Progenitor cell of endocrine pancreas (in vitro differentiated cells): ENCODE measurements around the gene MMP17. TPM values are rescaled to one million over a fixed set of nuclear protein-coding genes. Genes with fewer than 3 reads are reported as not detected.

Source experiments
- DNase-seq: peaks from one replicate; pipeline ENCODE4 v3.0.0; 2021; ENCODE audit warnings: low spot score; ENCODE audit not compliant: unreplicated experiment
- H3K27ac Mint-ChIP-seq: 2 replicates; pipeline ENCODE4 v1.8.0; 2021; ENCODE audit warnings: mild to moderate bottlenecking, moderate library complexity, mixed read lengths
- H3K27me3 Mint-ChIP-seq: 2 replicates; pipeline ENCODE4 v1.8.0; 2021; ENCODE audit warnings: mixed read lengths
- H3K36me3 Mint-ChIP-seq: 2 replicates; pipeline ENCODE4 v1.8.0; 2022; ENCODE audit warnings: mixed read lengths; ENCODE audit not compliant: insufficient read depth
- H3K4me1 Mint-ChIP-seq: 2 replicates; pipeline ENCODE4 v1.8.0; 2021; ENCODE audit warnings: low read depth, mixed read lengths
- H3K4me3 Mint-ChIP-seq: 2 replicates; pipeline ENCODE4 v1.8.0; 2021; ENCODE audit warnings: low read depth, mild to moderate bottlenecking, moderate library complexity, mixed read lengths
- H3K9me3 Mint-ChIP-seq: 2 replicates; pipeline ENCODE4 v1.8.0; 2021; ENCODE audit warnings: low read depth, mixed read lengths
- CTCF ChIP-seq: fragments of 200-600 bp; sonication (generic); IDR thresholded peaks from one replicate; pipeline ENCODE4 v1.5.0; 2021; ENCODE audit warnings: antibody characterized with exemption, mild to moderate bottlenecking; ENCODE audit not compliant: unreplicated experiment
- total RNA-seq: library from RNA; stranded (reverse); gene quantifications from 2 replicates; pipeline ENCODE4 v1.2.1, GENCODE V29; 2021

MMP17 gene
- total RNA-seq, 1 donor from 2014 or later: 0.48 TPM

DNA sequence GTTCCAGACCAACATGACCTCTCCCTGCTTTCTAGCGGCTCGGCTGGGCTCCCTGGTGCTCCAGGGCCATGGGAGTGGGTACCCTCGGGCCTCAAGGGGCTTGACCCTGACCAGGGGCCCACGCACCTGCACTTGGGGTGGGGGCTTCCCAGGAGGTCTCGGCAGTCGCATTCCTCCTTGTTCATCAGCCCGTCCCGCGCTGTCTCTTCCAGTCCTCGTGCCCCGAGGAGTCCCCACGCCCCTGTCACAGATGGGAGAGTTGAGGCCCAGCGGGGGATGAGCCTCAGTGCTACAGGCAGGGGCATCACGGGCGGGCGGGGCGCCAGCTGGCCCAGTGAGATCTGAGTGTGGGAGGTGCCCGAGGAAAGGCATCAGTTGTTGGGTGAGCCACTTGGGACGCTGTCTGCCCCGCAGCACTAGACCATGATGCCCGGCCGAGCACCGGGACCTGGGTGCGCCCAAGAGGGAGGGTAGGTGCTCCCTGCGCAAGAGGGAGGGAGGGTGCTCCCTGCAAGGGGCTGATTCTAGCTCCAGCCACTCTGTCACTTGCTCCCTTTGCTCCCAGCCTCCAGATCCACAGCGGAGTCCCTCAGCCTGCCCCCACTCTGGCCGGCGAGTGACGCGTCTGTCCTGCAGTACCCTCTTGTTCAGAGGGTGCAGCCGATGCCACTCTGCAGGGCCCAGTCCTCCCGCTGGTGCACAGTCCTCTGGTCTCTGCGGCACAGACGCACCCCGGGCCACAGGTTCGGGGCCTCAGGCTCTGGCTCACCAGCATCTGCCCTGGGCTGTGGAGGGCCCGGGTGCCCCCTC is 23.8 kb downstream of the MMP17 start:
- Mint-ChIP-seq H3K4me3 (no peak overlapping the region), H3K27me3 (peaks cover 14% of the 10 kb centered on the region), H3K9me3 (no peaks in the 10 kb centered on the region), H3K4me1 (no peaks in the 10 kb centered on the region), H3K36me3 (no peaks in the 10 kb centered on the region), H3K27ac (no peak overlapping the region)
- TF ChIP-seq CTCF: no peak
- DNase-seq: no peak

- Mint-ChIP-seq H3K4me1 (no peaks in the 10 kb centered on the region), H3K27ac (no peak overlapping the region), H3K27me3 (peaks cover 14% of the 10 kb centered on the region), H3K9me3 (no peaks in the 10 kb centered on the region), H3K36me3 (no peaks in the 10 kb centered on the region), H3K4me3 (no peak overlapping the region)
- no peak for TF ChIP-seq CTCF
- no peak for DNase-seq
Observed at GRCh38 chr12:131852551-131853299, 24.5 kb downstream of the MMP17 start.

DNA sequence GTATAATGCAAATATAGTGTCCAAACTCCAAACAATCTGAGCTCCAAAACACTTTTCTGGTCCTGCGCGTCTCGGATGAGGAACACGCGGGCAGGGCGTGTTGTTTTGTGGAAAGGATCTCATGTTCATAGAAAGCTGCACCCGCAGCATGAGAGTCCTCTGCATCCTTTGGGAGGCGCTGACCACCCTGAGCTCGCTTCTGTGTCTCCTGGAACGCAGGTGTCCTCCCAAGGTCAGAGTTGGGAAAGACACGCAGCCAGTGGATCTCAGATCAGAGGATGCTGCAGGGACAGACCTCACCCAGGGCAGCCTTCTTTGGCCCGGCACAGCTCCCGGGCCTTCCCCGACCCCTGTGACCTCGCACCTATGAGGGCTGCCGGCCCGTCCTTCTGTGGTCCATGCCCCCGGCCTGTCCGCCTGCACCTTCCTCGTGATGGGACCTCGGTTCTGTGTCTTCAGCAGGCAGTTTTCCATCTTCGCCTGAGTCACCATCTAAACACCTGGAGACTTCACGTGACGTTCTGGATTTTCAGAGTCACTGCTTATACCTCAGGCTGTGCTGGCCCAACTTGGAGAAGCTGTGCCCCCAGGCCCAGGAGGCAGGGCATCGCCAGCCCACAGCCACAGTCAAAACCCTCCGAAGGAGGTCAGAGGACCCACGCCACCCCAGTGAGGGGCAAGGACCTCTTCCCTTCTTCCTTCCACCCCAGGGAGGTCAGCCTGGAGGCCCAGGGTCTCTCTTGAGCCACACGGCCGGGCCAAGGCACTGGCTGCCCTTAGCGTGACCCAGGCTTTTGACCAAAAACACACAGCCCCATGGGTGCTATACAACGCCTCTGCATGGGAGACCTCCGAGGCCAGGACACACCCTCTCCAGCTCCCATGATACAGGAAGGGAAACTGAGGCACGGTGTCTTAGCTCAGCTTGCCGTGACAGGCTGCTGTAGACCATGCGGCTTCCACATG is 25.9 kb downstream of the MMP17 start:
- no peak for DNase-seq
- Mint-ChIP-seq H3K4me1 (no peaks in the 10 kb centered on the region), H3K4me3 (no peak overlapping the region), H3K27ac (no peak overlapping the region), H3K36me3 (no peaks in the 10 kb centered on the region), H3K9me3 (no peaks in the 10 kb centered on the region), H3K27me3 (peaks cover 19% of the 10 kb centered on the region)
- TF ChIP-seq CTCF: no peak

GRCh38 chr12:131854861-131855476 is 26.8 kb downstream of the MMP17 start:
- Mint-ChIP-seq H3K36me3 (no peaks in the 10 kb centered on the region), H3K27ac (no peak overlapping the region), H3K27me3 (peaks cover 19% of the 10 kb centered on the region), H3K4me1 (peaks cover under 1% of the 10 kb centered on the region), H3K9me3 (no peaks in the 10 kb centered on the region), H3K4me3 (no peak overlapping the region)
- no peak for DNase-seq
- no peak for TF ChIP-seq CTCF
